Dermis lymphatic vessel endothelial cell (primary cell): ENCODE data around the gene KCNH6. TPM values are rescaled to one million over a fixed set of nuclear protein-coding genes. Genes with fewer than 3 reads are reported as not detected.

ENCODE experiments used
- total RNA-seq: library from RNA; depleted of rRNA; stranded (reverse); fragments of >200 nt; gene quantifications from 2 replicates; pipeline ENCODE4 v1.2.1, GENCODE V29; 2014

Gene KCNH6, protein sequence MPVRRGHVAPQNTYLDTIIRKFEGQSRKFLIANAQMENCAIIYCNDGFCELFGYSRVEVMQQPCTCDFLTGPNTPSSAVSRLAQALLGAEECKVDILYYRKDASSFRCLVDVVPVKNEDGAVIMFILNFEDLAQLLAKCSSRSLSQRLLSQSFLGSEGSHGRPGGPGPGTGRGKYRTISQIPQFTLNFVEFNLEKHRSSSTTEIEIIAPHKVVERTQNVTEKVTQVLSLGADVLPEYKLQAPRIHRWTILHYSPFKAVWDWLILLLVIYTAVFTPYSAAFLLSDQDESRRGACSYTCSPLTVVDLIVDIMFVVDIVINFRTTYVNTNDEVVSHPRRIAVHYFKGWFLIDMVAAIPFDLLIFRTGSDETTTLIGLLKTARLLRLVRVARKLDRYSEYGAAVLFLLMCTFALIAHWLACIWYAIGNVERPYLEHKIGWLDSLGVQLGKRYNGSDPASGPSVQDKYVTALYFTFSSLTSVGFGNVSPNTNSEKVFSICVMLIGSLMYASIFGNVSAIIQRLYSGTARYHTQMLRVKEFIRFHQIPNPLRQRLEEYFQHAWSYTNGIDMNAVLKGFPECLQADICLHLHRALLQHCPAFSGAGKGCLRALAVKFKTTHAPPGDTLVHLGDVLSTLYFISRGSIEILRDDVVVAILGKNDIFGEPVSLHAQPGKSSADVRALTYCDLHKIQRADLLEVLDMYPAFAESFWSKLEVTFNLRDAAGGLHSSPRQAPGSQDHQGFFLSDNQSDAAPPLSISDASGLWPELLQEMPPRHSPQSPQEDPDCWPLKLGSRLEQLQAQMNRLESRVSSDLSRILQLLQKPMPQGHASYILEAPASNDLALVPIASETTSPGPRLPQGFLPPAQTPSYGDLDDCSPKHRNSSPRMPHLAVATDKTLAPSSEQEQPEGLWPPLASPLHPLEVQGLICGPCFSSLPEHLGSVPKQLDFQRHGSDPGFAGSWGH
- under 0.01 TPM in 1 of 2 replicates, not detected in the other for total RNA-seq

DNA sequence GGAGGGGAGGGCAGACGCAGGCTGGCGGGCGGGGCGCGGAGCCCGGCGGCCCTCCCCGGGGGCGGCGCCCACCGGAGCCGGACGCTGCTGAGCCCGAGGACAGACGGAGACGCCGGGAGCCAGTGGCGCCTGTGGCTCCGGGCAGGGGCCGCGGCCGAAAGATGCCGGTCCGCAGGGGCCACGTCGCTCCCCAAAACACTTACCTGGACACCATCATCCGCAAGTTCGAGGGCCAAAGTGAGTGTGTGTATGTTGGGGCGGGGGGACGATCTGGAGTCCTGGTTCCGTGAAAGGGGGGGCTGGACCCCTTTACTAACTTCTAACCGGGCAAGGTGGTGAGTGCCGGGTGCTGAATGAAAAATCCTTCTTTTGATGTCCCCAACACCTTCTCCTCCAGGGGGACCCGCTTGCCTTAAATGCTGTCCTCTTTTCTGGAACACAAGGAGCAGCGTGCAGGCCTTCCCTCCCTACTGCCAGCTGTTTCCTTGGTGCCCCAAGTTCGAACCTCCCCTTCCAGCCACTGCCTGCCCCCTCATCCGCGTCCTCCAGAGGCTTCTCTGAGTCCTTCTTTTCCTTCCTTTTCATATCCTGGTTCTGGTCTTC is at the start of gene KCNH6:
KCNH6 (plus strand) TSS at position 106 of the 603 bp plus-strand sequence; CDS start at position 162, 56 bp downstream.

DNA sequence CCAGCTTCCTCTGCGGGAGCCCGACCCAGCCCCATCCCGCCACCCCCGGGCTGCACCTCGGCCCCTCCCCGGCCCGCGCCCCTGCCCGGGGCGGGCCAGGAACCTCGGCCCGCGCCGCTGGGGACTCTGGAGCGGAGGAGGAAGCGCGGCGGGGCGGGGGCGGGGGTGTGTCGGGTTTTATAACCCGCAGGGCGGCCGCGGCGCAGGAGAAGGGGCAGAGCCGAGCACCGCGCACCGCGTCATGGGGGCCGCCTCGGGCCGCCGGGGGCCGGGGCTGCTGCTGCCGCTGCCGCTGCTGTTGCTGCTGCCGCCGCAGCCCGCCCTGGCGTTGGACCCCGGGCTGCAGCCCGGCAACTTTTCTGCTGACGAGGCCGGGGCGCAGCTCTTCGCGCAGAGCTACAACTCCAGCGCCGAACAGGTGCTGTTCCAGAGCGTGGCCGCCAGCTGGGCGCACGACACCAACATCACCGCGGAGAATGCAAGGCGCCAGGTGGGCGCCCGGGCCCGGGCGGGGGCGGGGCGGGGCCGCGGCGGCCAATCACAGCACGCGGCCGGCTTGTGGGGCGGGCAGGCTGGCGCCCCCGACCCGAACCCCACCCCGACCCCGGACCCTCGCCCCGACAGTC is 46.2 kb upstream of the KCNH6 start, which contains the start of gene ACE:
ACE (plus strand) TSS at position 208 of the 626 bp plus-strand sequence; CDS start at position 242, 34 bp downstream.

DNA sequence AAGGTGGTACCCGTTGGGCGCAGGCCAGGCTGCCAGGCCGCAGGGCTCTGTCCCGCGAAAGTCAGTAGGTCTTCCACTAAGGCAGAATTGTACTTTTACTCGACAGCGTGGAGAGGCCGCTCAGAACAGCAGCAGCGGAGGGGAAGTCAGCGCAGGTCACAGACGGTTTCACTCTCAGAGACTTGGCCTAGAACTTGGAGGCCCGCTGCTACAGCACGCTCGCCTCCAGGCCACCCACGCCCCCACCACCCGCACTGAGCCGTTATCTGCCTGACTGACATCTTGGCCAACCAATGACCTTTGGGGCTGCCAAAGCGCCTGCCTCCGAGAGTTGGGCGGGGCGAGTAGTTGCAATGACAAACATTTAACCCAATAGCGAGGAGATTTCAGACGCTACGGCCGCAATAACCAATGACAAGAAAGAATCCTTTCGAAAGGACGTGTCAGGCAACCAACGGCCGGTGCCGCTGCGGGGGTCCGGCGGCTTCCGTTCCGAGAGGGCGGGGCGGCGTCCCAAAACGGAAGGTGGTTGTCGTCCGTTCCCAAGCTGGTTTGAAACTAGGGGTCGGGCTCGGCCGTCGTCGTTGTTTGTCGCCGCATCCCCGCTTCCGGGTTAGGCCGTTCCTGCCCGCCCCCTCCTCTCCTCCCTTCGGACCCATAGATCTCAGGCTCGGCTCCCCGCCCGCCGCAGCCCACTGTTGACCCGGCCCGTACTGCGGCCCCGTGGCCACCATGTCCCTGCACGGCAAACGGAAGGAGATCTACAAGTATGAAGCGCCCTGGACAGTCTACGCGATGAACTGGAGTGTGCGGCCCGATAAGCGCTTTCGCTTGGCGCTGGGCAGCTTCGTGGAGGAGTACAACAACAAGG is 27.0 kb downstream of the KCNH6 start, which contains the start of gene DCAF7:
DCAF7 (plus strand) TSS at position 532 of the 871 bp plus-strand sequence; CDS start at position 733, 201 bp downstream.

Other genes starting within 250 kb of the KCNH6 start
- 5.9 and 12.6 TPM in 2 replicates for gene CYB561, start 77.1 kb upstream of the KCNH6 start, total RNA-seq
- gene ACE, start 46.3 kb upstream of the KCNH6 start, total RNA-seq: 47.2 and 77.6 TPM in 2 replicates
- 29.9 and 33.1 TPM in 2 replicates for gene DCAF7, start 27.1 kb downstream of the KCNH6 start, total RNA-seq
- 11.3 and 14.5 TPM in 2 replicates for gene TACO1, start 77.5 kb downstream of the KCNH6 start, total RNA-seq
- gene MAP3K3, start 99.1 kb downstream of the KCNH6 start, total RNA-seq: 104 and 105 TPM in 2 replicates
- gene LIMD2, start 176.8 kb downstream of the KCNH6 start, total RNA-seq: 19.3 and 28.1 TPM in 2 replicates
- 22.4 and 26.8 TPM in 2 replicates for gene STRADA, start 218.4 kb downstream of the KCNH6 start, total RNA-seq